Activated T-helper 2 cell treated with anti-CD3 and anti-CD28 coated beads, Interferon-gamma antibody, Interleukin-2, Interleukin-4, amounts not matched to agents 10 μg/mL and 5 μg/mL and 100 μg/mL, durations not matched to agents 14 hours and 24 hours and 36 hours (primary cell): Measurements from ENCODE around the gene ESAM. TPM values are rescaled to one million over a fixed set of nuclear protein-coding genes. Genes with fewer than 3 reads are reported as not detected.
"Not testable (repeated sequence)": the region's sequence is repeated elsewhere in the genome, so short reads cannot be mapped to it uniquely, and the experiment has no call there.

Experiments used
- DNase-seq: peaks from one replicate; pipeline ENCODE4 v3.0.0; 2021; ENCODE audit warnings: low spot score
- H3K27ac Mint-ChIP-seq: one replicate; pipeline ENCODE4 v1.8.0; 2021; ENCODE audit warnings: mixed read lengths
- H3K27me3 Mint-ChIP-seq: one replicate; pipeline ENCODE4 v1.8.0; 2021; ENCODE audit warnings: low read depth, mixed read lengths
- H3K36me3 Mint-ChIP-seq: one replicate; pipeline ENCODE4 v1.8.0; 2021; ENCODE audit warnings: low read depth, mixed read lengths
- H3K4me1 Mint-ChIP-seq: one replicate; pipeline ENCODE4 v1.8.0; 2021; ENCODE audit warnings: low read depth, mixed read lengths
- H3K4me3 Mint-ChIP-seq: one replicate; pipeline ENCODE4 v1.8.0; 2021; ENCODE audit warnings: low read depth, mild to moderate bottlenecking, moderate library complexity, mixed read lengths
- H3K9me3 Mint-ChIP-seq: one replicate; pipeline ENCODE4 v1.8.0; 2021; ENCODE audit warnings: mixed read lengths
- intact Hi-C: fragments of 100-400 bp; cut with micrococcal nuclease; formaldehyde crosslinking; loops from one replicate; pipeline ENCODE4 v1.15.1; 2023
- total RNA-seq: library from RNA; stranded (reverse); gene quantifications from 2 replicates; pipeline ENCODE4 v1.2.3, GENCODE V29; 2022

ESAM gene
- total RNA-seq, 1 donor from 2014 or later, result 0.23 TPM

- intact Hi-C loops, result loop anchor here (2.0 kb wide), 1 partner anchor 31 kb away; the partner anchor contains the start of gene ESAM
- Mint-ChIP-seq H3K9me3 (no peaks in the 10 kb centered on the region), H3K27ac (no peak overlapping the region), H3K4me1 (peaks cover 40% of the 10 kb centered on the region), H3K27me3 (no peaks in the 10 kb centered on the region), H3K36me3 (peaks cover 5% of the 10 kb centered on the region), H3K4me3 (no peak overlapping the region)
- DNase-seq, result no peak
These were observed 31.6 kb upstream of the ESAM start for GRCh38 chr11:124793466-124794278.

GRCh38 chr11:124791626-124792341 lies 29.7 kb upstream of the ESAM start:
- DNase-seq, result no peak
- Mint-ChIP-seq H3K4me3 (no peak overlapping the region), H3K36me3 (no peaks in the 10 kb centered on the region), H3K4me1 (peaks cover 32% of the 10 kb centered on the region), H3K27ac (no peak overlapping the region), H3K9me3 (no peaks in the 10 kb centered on the region), H3K27me3 (no peaks in the 10 kb centered on the region)
- intact Hi-C loops, result loop anchor here (2.0 kb wide), 1 partner anchor 29 kb away; the partner anchor contains the start of gene ESAM

DNA sequence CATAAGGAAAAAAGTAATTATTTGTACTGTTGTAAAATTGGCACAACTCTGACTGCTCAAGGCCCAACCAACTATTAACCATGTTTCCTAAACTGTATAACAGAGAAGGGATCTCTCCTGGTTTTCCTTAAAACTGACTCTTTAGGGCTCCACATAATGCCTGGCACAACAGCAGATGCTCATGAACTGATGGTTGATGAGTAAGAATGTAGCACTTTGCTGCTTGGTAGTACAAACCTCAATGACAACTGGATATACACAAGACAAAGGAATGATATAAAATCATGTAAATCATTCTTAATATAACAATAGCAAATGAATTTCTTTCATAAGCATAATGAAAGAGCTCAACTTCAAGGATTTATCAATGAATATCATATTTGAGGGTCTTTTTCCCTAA lies 26.4 kb upstream of the ESAM start:
- H3K27me3 Mint-ChIP-seq, result no peaks in the 10 kb centered on the region
- no peak overlapping the region for H3K4me3 Mint-ChIP-seq
- H3K36me3 Mint-ChIP-seq, result no peaks in the 10 kb centered on the region
- H3K9me3 Mint-ChIP-seq, result no peaks in the 10 kb centered on the region
- peaks cover 27% of the 10 kb centered on the region for H3K4me1 Mint-ChIP-seq
- no peak for DNase-seq
- no peak overlapping the region for H3K27ac Mint-ChIP-seq
- intact Hi-C loops, result no loop called here

DNA sequence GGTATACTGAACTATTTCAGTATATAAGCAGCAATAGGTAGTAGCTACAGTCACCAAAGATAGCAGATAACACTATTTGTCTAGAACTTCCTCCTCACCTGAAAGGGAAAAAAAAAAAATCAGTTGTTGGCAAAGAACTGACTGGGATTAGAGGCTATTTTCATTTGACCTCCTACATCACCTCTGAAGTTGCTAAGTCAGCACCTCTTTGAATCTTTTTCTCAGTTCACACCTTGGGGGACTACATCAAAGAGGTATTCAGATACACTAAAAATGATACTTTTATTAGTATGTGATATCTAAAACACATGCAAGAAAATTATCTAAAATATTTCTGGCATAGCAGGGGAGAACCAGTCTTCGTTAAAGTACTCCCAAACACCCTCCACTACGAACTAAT lies 22.0 kb upstream of the ESAM start:
- no peaks in the 10 kb centered on the region for H3K27me3 Mint-ChIP-seq
- no peaks in the 10 kb centered on the region for H3K36me3 Mint-ChIP-seq
- no peak overlapping the region for H3K4me3 Mint-ChIP-seq
- no peak for DNase-seq
- no peaks in the 10 kb centered on the region for H3K9me3 Mint-ChIP-seq
- H3K27ac Mint-ChIP-seq, result no peak overlapping the region
- intact Hi-C loops, result no loop called here
- peaks cover 1% of the 10 kb centered on the region for H3K4me1 Mint-ChIP-seq

DNA sequence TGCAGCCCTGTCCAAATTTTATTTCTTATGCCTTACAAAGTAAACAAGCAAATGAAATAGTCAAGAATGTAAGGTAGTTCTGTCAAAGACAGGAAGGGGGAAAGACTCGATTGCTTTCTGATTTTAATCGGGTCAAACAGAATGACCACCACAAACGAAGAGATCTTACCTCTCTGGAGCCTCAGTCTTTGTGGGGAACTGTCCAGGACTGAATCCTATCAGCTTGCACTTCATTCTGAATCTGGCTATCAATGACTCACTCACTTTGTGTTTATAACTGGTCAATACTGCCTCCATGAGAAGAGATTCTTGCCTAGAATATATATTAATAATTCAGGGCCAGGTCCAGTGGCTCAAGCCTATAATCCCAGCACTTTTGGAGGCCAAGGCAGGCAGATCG lies 20.9 kb upstream of the ESAM start:
- H3K4me3 Mint-ChIP-seq, result no peak overlapping the region
- no peak overlapping the region for H3K27ac Mint-ChIP-seq
- H3K36me3 Mint-ChIP-seq, result peaks cover 6% of the 10 kb centered on the region
- no peaks in the 10 kb centered on the region for H3K9me3 Mint-ChIP-seq
- intact Hi-C loops, result no loop called here
- no peak for DNase-seq
- no peaks in the 10 kb centered on the region for H3K27me3 Mint-ChIP-seq
- peaks cover 1% of the 10 kb centered on the region for H3K4me1 Mint-ChIP-seq

GRCh38 chr11:124779568-124779967 lies 17.5 kb upstream of the ESAM start:
- Mint-ChIP-seq H3K4me3 (no peak overlapping the region), H3K36me3 (peaks cover 13% of the 10 kb centered on the region), H3K9me3 (no peaks in the 10 kb centered on the region), H3K27ac (no peak overlapping the region), H3K4me1 (peaks cover 15% of the 10 kb centered on the region), H3K27me3 (no peaks in the 10 kb centered on the region)
- intact Hi-C loops, result no loop called here
- no peak for DNase-seq

GRCh38 chr11:124778281-124778680 lies 16.2 kb upstream of the ESAM start:
- Mint-ChIP-seq H3K4me3 (no peak overlapping the region), H3K27me3 (no peaks in the 10 kb centered on the region), H3K9me3 (no peaks in the 10 kb centered on the region), H3K27ac (no peak overlapping the region), H3K4me1 (peaks cover 14% of the 10 kb centered on the region), H3K36me3 (peaks cover 13% of the 10 kb centered on the region)
- DNase-seq, result no peak
- intact Hi-C loops, result no loop called here

GRCh38 chr11:124776865-124777645 lies 15.0 kb upstream of the ESAM start:
- Mint-ChIP-seq H3K4me3 (no peak overlapping the region), H3K27ac (no peak overlapping the region), H3K27me3 (no peaks in the 10 kb centered on the region), H3K36me3 (peaks cover 14% of the 10 kb centered on the region), H3K9me3 (no peaks in the 10 kb centered on the region), H3K4me1 (peaks cover 14% of the 10 kb centered on the region)
- no peak for DNase-seq
- intact Hi-C loops, result no loop called here

- peaks cover 13% of the 10 kb centered on the region for H3K36me3 Mint-ChIP-seq
- H3K4me1 Mint-ChIP-seq, H3K4me3 Mint-ChIP-seq, H3K27me3 Mint-ChIP-seq, H3K9me3 Mint-ChIP-seq, intact Hi-C loops, H3K27ac Mint-ChIP-seq, DNase-seq: not testable (repeated sequence)
These were observed 8.9 kb upstream of the ESAM start for GRCh38 chr11:124770959-124771358.

DNA sequence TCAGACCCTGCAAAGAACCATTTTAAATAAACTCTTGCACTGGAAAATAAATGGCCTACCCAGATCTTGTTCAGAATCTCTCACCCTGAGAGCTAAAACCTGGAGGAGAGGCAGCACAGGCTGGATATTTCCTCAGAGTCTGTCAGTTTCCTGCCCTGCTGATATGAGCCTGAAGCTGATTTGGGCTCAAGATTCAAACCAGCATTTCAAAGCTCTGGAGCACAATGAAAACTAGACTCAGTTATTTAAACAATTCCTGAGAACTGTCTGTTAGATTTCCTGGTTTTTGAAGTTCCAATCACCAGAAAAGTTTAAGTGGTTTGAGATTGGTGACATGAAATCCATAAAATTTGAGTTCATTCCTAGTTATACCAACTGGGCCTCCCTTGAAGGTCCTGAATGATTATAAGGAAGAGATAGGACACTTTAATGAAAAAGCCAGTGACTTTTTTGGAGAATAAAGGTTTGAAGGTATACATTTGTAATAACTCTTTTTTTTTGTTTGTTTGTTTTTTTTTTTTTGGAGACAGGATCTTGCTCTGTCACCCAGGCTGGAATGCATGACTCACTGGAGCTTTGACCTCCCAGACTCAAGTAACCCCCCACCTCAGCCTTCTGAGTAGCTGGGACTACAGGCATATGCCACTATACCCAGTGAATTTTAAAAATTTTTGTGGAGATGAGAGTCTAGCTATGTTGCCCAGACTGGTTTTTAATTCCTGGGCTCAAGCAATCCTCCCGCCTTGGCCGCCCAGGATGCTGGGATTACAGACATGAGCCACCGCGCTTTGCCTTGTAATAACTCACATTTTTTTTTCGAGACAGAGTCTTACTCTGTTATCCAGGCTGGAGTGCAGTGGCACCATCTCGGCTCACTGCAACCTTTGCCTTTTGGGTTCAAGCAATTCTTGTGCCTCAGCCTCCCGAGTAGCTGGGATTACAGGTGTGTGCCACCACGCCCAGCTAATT lies 8.0 kb upstream of the ESAM start:
- H3K9me3 Mint-ChIP-seq, result no peaks in the 10 kb centered on the region
- H3K27me3 Mint-ChIP-seq, result no peaks in the 10 kb centered on the region
- intact Hi-C loops, result no loop called here
- DNase-seq, result no peak
- no peak overlapping the region for H3K4me3 Mint-ChIP-seq
- peaks cover 4% of the 10 kb centered on the region for H3K4me1 Mint-ChIP-seq
- H3K36me3 Mint-ChIP-seq, result peaks cover 13% of the 10 kb centered on the region
- H3K27ac Mint-ChIP-seq, result no peak overlapping the region

- no peak for DNase-seq
- H3K27ac Mint-ChIP-seq, result no peak overlapping the region
- no peaks in the 10 kb centered on the region for H3K27me3 Mint-ChIP-seq
- intact Hi-C loops, result no loop called here
- H3K4me3 Mint-ChIP-seq, result no peak overlapping the region
- peaks cover 4% of the 10 kb centered on the region for H3K4me1 Mint-ChIP-seq
- H3K9me3 Mint-ChIP-seq, result no peaks in the 10 kb centered on the region
- H3K36me3 Mint-ChIP-seq, result peaks cover 13% of the 10 kb centered on the region
These were observed 6.8 kb upstream of the ESAM start for GRCh38 chr11:124768914-124769313.

- H3K27me3 Mint-ChIP-seq, result peaks cover 10% of the 10 kb centered on the region
- peaks cover 8% of the 10 kb centered on the region for H3K4me1 Mint-ChIP-seq
- no peak overlapping the region for H3K27ac Mint-ChIP-seq
- peaks cover 8% of the 10 kb centered on the region for H3K36me3 Mint-ChIP-seq
- no peak for DNase-seq
- no peaks in the 10 kb centered on the region for H3K9me3 Mint-ChIP-seq
- intact Hi-C loops, result no loop called here
- H3K4me3 Mint-ChIP-seq, result no peak overlapping the region
These were observed 4.1 kb upstream of the ESAM start for GRCh38 chr11:124766156-124766555.
